Duodenal mucosa (tissue), 2 donors: ENCODE data around the gene SECTM1.

Experiments
- H3K27ac ChIP-seq: one replicate; pipeline ENCODE4 v1.7.0; 2013; ENCODE audit warnings: low read depth, low read length
- H3K27me3 ChIP-seq, 2 donors: one replicate each; pipeline ENCODE4 v1.7.0; 2013; ENCODE audit warnings: low read length in 2 of 2, control low read depth in 1 of 2; ENCODE audit not compliant: insufficient read depth in 2 of 2, control insufficient read depth in 1 of 2
- H3K36me3 ChIP-seq, 2 donors: one replicate each; pipeline ENCODE4 v1.7.0; 2013; ENCODE audit warnings: low read length in 2 of 2, control low read depth in 1 of 2; ENCODE audit not compliant: insufficient read depth in 2 of 2, control insufficient read depth in 1 of 2
- H3K4me1 ChIP-seq, 2 donors: one replicate each; pipeline ENCODE4 v1.7.0; 2013; ENCODE audit warnings: low read length in 2 of 2, control low read depth in 1 of 2; ENCODE audit not compliant: insufficient read depth in 2 of 2, control insufficient read depth in 1 of 2
- H3K4me3 ChIP-seq, 2 donors: one replicate each; pipeline ENCODE4 v1.7.0; 2013; ENCODE audit warnings: low read length in 2 of 2, low read depth in 1 of 2
- H3K9ac ChIP-seq, 2 donors: one replicate each; pipeline ENCODE4 v1.7.0; 2013; ENCODE audit warnings: low read length in 2 of 2, low read depth in 1 of 2
- H3K9me3 ChIP-seq, 2 donors: one replicate each; pipeline ENCODE4 v1.7.0; 2013; ENCODE audit warnings: low read length in 2 of 2, control low read depth in 1 of 2; ENCODE audit not compliant: control insufficient read depth in 1 of 2

The SECTM1 gene

GRCh38 chr17:82327757-82328140, 5.8 kb downstream of the SECTM1 start:
- Histone ChIP-seq H3K27me3 (peaks cover 14% of the 10 kb centered on the region in 2 donors), H3K4me3 (no peak overlapping the region), H3K36me3 (no peaks in the 10 kb centered on the region), H3K9ac (peak overlapping the region; percentile 51 to 54), H3K4me1 (peaks cover 54 to 61% of the 10 kb centered on the region in 2 donors), H3K27ac (peak overlapping the region; percentile 75), H3K9me3 (no peaks in the 10 kb centered on the region)

- H3K9me3 ChIP-seq, result no peaks in the 10 kb centered on the region
- H3K4me3 ChIP-seq, result no peak overlapping the region
- no peak overlapping the region for H3K27ac ChIP-seq
- H3K36me3 ChIP-seq, result no peaks in the 10 kb centered on the region
- H3K4me1 ChIP-seq, result peaks cover 50 to 56% of the 10 kb centered on the region in 2 donors
- H3K27me3 ChIP-seq, result peaks cover 14% of the 10 kb centered on the region in 2 donors
- H3K9ac ChIP-seq, result no peak overlapping the region
Observed at GRCh38 chr17:82327289-82327688, 6.3 kb downstream of the SECTM1 start.

GRCh38 chr17:82325286-82326180, 8.0 kb downstream of the SECTM1 start:
- Histone ChIP-seq H3K4me3 (no peak overlapping the region), H3K4me1 (peaks cover 43 to 47% of the 10 kb centered on the region in 2 donors), H3K27ac (no peak overlapping the region), H3K9ac (peak overlapping the region in 1 of 2 donors; percentile 33), H3K27me3 (peaks cover 3 to 6% of the 10 kb centered on the region in 2 donors), H3K9me3 (no peaks in the 10 kb centered on the region), H3K36me3 (no peaks in the 10 kb centered on the region)

DNA sequence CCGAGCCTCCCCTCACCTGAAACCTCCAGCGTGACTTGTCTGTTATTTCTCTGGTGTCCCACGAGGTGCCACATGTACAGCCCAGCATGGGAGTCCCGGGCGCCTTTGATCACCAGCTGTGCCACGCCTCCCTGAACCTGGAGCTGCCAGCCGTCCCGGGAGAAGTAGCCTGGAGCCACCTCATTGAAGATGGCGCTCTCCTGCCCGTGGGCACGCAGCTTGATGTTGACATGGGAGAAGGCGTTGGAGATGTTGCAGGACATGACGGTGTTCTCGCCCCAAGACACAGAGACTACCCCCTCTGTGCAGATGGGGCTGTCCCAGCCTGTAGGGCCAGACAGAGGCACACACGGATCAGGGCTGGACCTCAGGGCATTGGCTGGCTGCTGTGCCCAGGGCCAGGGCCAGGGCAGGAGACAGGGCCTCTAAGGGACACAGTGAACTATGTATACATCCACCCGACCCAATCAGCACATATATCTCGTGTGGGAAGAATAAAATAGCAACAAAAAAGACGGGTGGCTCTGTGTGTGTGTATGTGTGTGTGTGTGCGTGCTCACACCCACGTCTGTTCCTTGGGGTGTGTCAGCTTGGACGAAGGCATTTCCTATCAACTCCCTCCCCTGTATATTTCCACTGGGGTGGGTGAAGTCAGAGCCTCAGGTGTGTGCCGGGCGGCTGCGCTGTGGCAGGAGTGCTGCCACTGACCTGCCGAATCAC, 8.8 kb downstream of the SECTM1 start:
- Histone ChIP-seq H3K36me3 (no peaks in the 10 kb centered on the region), H3K4me3 (no peak overlapping the region), H3K27ac (no peak overlapping the region), H3K27me3 (no peaks in the 10 kb centered on the region), H3K4me1 (peaks cover 39 to 40% of the 10 kb centered on the region in 2 donors), H3K9me3 (no peaks in the 10 kb centered on the region), H3K9ac (peak overlapping the region in 1 of 2 donors; percentile 33)

GRCh38 chr17:82323514-82324234, 9.9 kb downstream of the SECTM1 start:
- Histone ChIP-seq H3K9ac (no peak overlapping the region), H3K27ac (no peak overlapping the region), H3K27me3 (no peaks in the 10 kb centered on the region), H3K4me3 (no peak overlapping the region), H3K9me3 (peaks cover 0 to 5% of the 10 kb centered on the region in 2 donors), H3K4me1 (peaks cover 28 to 30% of the 10 kb centered on the region in 2 donors), H3K36me3 (no peaks in the 10 kb centered on the region)

DNA sequence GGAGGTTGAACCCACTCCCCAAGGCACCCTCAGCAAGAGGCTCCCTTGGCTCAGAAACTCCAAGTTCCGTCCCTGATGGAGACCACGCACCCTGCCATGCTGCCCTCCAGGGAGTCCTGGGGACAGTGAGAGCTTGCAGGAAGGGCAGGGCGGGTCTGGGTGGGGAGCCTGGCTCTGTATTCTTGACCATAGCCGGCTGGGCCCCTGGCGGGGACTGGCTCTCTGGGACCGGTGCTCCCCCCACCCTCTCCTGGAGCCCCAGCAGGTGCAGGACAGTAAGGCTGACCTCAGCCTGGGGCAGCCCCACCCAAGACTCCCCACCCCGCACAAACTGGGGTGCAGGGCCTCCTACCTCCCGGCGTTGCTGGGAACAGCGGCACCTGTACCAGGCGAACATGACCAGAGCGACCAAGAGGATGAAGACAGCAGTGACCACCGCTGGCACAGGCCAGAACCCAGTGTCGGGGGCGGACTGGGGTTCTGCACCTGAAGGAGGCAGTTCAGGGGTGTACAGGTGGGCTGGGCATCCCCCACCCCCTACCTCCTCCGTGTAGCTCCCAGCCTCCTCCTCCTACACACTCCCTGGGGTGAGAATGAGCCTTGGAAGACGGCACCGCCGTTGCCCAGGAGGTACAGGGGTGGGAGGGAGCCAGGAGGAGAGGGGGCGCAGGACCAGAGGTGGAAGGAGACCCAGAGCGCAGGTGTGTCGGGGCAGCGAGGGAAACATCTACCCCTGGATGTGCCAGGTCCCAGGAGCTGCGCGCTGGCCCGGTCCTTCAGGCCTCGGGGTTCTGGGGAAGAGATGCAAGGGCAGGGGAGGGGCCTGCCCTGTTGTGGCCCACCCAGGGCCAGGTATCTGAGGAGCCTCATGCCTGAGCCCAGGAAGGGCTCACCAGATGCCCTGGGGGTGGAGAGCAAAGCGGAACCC, 10.8 kb downstream of the SECTM1 start:
- Histone ChIP-seq H3K36me3 (no peaks in the 10 kb centered on the region), H3K4me1 (peaks cover 21 to 22% of the 10 kb centered on the region in 2 donors), H3K9ac (no peak overlapping the region), H3K27me3 (no peaks in the 10 kb centered on the region), H3K4me3 (no peak overlapping the region), H3K9me3 (peaks cover 0 to 7% of the 10 kb centered on the region in 2 donors), H3K27ac (no peak overlapping the region)

- no peak overlapping the region for H3K27ac ChIP-seq
- peaks cover 0 to 7% of the 10 kb centered on the region in 2 donors for H3K9me3 ChIP-seq
- peaks cover 18 to 21% of the 10 kb centered on the region in 2 donors for H3K4me1 ChIP-seq
- H3K27me3 ChIP-seq, result no peaks in the 10 kb centered on the region
- no peak overlapping the region for H3K9ac ChIP-seq
- H3K4me3 ChIP-seq, result no peak overlapping the region
- H3K36me3 ChIP-seq, result no peaks in the 10 kb centered on the region
Observed at GRCh38 chr17:82321947-82322466, 11.6 kb downstream of the SECTM1 start.

- H3K36me3 ChIP-seq, result no peaks in the 10 kb centered on the region
- peaks cover 22% of the 10 kb centered on the region in 2 donors for H3K4me1 ChIP-seq
- H3K9ac ChIP-seq, result peak overlapping the region; percentile 6 to 64
- no peak overlapping the region for H3K27ac ChIP-seq
- no peaks in the 10 kb centered on the region for H3K27me3 ChIP-seq
- peak overlapping the region; percentile 31 to 57 for H3K4me3 ChIP-seq
- H3K9me3 ChIP-seq, result peaks cover 0 to 7% of the 10 kb centered on the region in 2 donors
Observed at GRCh38 chr17:82320956-82321927, 12.3 kb downstream of the SECTM1 start.
